Chondrocyte (in vitro differentiated cells): ENCODE results near the gene INTS11. TPM values are rescaled to one million over a fixed set of nuclear protein-coding genes. Genes with fewer than 3 reads are reported as not detected.

Source experiments
- DNase-seq: peaks from one replicate; pipeline ENCODE4 v3.0.0; 2021; ENCODE audit warnings: mixed read lengths, low spot score
- H3K27ac Mint-ChIP-seq: one replicate; pipeline ENCODE4 v1.8.0; 2021; ENCODE audit warnings: mild to moderate bottlenecking, moderate library complexity, mixed read lengths; ENCODE audit not compliant: unreplicated experiment
- H3K27me3 Mint-ChIP-seq: 2 replicates; pipeline ENCODE4 v1.8.0; 2021; ENCODE audit warnings: low read depth, mixed read lengths
- H3K36me3 Mint-ChIP-seq: 2 replicates; pipeline ENCODE4 v1.8.0; 2021; ENCODE audit warnings: low read depth, mixed read lengths
- H3K4me1 Mint-ChIP-seq: 2 replicates; pipeline ENCODE4 v1.8.0; 2021; ENCODE audit warnings: low read depth, mild to moderate bottlenecking, mixed read lengths
- H3K4me3 Mint-ChIP-seq: one replicate; pipeline ENCODE4 v1.8.0; 2021; ENCODE audit warnings: mild to moderate bottlenecking, moderate library complexity, mixed read lengths; ENCODE audit not compliant: unreplicated experiment
- H3K9me3 Mint-ChIP-seq: 2 replicates; pipeline ENCODE4 v1.8.0; 2021; ENCODE audit warnings: low read depth, mixed read lengths
- CTCF ChIP-seq: fragments of 200-600 bp; sonication (generic); IDR thresholded peaks from 2 replicates; pipeline ENCODE4 v1.5.0; 2021; ENCODE audit warnings: antibody characterized with exemption, mild to moderate bottlenecking, moderate library complexity
- total RNA-seq: library from RNA; stranded (reverse); gene quantifications from 3 replicates; pipeline ENCODE4 v1.2.1, GENCODE V29; 2021

Gene INTS11
- total RNA-seq, 1 donor from 2014 or later = 73.8 TPM

DNA sequence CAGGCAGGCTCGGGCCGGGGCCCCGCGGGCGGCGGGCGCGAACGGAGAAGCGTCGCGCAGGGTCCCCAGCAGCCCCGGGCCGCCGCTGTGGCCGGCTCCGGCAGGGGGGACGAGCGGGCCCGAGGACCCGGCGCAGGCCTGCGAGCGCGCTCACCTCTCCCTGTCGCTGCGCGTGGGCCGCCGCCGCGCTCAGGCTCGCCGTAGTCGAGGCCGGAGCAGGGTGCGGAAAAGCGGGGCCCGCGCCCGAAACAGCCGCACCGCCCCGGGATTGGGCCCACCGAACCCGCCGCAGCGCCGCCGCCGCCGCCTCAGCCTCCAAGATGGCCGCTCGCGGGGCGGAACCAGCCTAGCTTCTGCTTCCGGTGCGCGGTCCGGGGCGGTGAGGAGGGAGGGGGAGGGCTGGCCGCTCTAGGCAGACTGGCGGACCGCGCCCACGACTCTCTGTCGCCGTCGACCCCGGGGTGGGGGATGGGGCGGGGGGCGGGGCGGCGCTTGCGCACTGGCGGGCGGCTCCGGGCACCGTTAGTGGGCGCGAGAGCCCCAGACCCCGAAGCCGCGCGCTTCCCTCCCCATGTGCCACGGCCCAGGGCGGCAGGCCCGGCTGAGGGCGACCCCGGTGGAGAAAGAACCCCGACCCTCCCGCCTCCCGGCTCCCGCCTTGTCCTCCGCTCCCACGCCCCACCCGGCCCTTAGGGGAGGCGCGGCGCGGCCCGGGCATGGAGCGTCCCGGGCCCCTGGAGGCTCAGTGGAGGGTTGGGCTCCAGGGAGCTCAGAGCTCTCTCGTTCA, 50.8 kb downstream of the INTS11 start, which contains the start of gene UBE2J2:
TSS of gene UBE2J2 (minus strand) at position 343 of the 787 bp plus-strand sequence. CDS start 5,862 bp downstream, outside the sequence.
- Mint-ChIP-seq H3K36me3 (no peaks in the 10 kb centered on the region), H3K9me3 (no peaks in the 10 kb centered on the region), H3K4me3 (peak within 1 kb of the TSS; percentile 87), H3K27me3 (no peaks in the 10 kb centered on the region), H3K27ac (peak within 1 kb of the TSS; percentile 93), H3K4me1 (peaks cover 41% of the 10 kb centered on the region)
- DNase-seq = peak; percentile 97
- peak; percentile 45 for TF ChIP-seq CTCF

DNA sequence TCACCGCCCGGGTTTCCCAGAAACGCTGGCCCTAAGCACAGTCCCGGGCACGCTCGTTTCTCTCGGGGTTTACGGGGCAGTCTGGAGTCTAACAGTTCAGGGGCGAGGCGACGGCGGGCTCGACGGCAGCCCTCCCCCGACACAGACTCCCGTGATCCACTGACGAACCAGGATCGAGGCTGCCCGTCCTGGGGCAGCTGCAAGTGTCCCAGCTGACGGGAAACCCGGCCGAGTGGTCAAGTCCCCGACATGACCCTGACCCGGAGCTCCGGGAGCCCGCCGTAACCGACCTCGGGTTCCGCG, 51.3 kb downstream of the INTS11 start:
- H3K36me3 Mint-ChIP-seq = no peaks in the 10 kb centered on the region
- no peak for TF ChIP-seq CTCF

GRCh38 chr1:1272341-1273208, 51.9 kb downstream of the INTS11 start:
- peaks cover 41% of the 10 kb centered on the region for H3K4me1 Mint-ChIP-seq
- H3K9me3 Mint-ChIP-seq = no peaks in the 10 kb centered on the region
- peak overlapping the region; percentile 93 for H3K27ac Mint-ChIP-seq
- no peaks in the 10 kb centered on the region for H3K27me3 Mint-ChIP-seq
- peak; percentile 10 for TF ChIP-seq CTCF
- no peak for DNase-seq
- H3K36me3 Mint-ChIP-seq = no peaks in the 10 kb centered on the region
- peak overlapping the region; percentile 87 for H3K4me3 Mint-ChIP-seq

More for the DNA sequence above, 51.3 kb downstream of the INTS11 start:
- Mint-ChIP-seq H3K4me3 (peak overlapping the region; percentile 87), H3K27ac (peak overlapping the region; percentile 93), H3K9me3 (no peaks in the 10 kb centered on the region), H3K27me3 (no peaks in the 10 kb centered on the region), H3K4me1 (peaks cover 41% of the 10 kb centered on the region)
- no peak for DNase-seq

GRCh38 chr1:1270813-1271212, 53.6 kb downstream of the INTS11 start:
- Mint-ChIP-seq H3K36me3 (peaks cover 1% of the 10 kb centered on the region), H3K4me1 (peaks cover 45% of the 10 kb centered on the region), H3K9me3 (no peaks in the 10 kb centered on the region), H3K4me3 (peak overlapping the region; percentile 13), H3K27me3 (no peaks in the 10 kb centered on the region), H3K27ac (peak overlapping the region; percentile 83)
- TF ChIP-seq CTCF = no peak
- no peak for DNase-seq

DNA sequence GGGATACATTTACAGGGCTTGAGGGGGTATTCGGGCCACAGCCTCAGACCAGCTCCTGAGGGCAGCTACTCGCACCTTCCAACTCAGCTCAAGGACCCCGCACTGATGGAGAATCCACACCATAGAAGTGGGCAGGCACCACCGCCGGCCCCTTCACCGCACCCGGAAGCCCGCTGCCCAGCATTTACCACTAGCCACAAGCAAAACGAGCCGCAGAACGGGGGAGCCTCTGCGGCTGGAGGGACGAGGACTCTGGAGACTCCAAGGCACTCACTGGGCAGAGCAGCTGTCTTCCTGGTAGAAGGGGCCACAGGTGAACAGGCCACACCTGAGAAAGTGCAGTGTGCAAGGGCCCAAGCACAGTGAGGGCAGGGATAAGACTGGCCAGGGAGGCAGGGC, 56.2 kb downstream of the INTS11 start:
- H3K36me3 Mint-ChIP-seq = peaks cover 4% of the 10 kb centered on the region
- H3K27me3 Mint-ChIP-seq = no peaks in the 10 kb centered on the region
- DNase-seq = no peak
- no peak overlapping the region for H3K4me3 Mint-ChIP-seq
- H3K4me1 Mint-ChIP-seq = peaks cover 57% of the 10 kb centered on the region
- H3K27ac Mint-ChIP-seq = peak overlapping the region; percentile 32
- no peak for TF ChIP-seq CTCF
- H3K9me3 Mint-ChIP-seq = no peaks in the 10 kb centered on the region
